Daoy (cell line): Measurements from ENCODE around the gene ABHD16A. TPM values are rescaled to one million over a fixed set of nuclear protein-coding genes. Genes with fewer than 3 reads are reported as not detected.

Experiments used
- DNase-seq: peaks from one replicate; pipeline ENCODE4 v3.0.0-alpha.2; 2015; ENCODE audit warnings: low read depth
- total RNA-seq: library from RNA; depleted of rRNA; stranded (reverse); fragments of >200 nt; shearing (Covaris generic); gene quantifications from 2 replicates; pipeline ENCODE4 v1.2.3, GENCODE V29; 2014

The ABHD16A gene
- total RNA-seq, 1 experiment from 2014 or later, result 64.4 TPM

DNA sequence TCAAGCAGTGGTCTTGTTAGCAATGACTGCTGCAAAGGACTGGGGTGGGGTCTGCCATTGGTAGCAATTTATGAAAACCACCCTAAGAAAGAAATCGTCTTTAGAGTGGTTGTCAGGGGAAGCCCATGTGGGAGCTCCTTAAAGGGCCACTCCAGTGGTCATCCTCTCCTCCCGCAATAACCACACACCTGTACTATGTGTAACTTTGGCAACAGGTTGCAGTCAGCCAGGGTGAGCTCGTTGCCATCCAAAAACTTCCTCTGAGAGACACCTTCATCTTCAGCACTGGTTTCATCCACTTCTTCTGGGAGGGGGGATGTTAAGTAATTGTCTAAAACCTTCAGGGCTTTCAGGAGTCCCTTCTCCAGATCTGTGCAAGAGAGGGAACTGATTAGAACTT, 28.9 kb upstream of the ABHD16A start:
- DNase-seq, result no peak

DNA sequence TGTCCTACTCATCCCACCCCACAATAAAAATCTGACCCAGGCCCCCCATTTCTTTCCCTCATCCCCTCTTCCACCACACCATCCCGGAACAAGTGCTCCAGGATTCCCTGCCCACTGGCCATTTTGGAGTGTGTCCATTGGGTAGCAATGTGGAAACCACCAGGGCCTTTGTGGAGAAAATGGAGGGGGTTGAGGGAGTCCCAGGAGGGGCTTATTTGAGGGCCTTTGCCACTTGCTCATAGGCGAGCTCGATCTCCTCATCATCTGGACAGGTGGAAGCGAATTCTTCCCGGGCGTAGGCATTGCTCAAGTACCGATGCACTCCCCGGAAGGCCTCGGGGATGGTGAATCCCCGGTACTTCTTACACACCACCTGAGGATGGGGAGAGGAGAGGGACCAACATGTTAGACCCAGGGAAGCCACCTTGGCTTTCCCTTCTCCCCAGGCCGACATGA, 27.5 kb upstream of the ABHD16A start:
- DNase-seq, result no peak

DNA sequence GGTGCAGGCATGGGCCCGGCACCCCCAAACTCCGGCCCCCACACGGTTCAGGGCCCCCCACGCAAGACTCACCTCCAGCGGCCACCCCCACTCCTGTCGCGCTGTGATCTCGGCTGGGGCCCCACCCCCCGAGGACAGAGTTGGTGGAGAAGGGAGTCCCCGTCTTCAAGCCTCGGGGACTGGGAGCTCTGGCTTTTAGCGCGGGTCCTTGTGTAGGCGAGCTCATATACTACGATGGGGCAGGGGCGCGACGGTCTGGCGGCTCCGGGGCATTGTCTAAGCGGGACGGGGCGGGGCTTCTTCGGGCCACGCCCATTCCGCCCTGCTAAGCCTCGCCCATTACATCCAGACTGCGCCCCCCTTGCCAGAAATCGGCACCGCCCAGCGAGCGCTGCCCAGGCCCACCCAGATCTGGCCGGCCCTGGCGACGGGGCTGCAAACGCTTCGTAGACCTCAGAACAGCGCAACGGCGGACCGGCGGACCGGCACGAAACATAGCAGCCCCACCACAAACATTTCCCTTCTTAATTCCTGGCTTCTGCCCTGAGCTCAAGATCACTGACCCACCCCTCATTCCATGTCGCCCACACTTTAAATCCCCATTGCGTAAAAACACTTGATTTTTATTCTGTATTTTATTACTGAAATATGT, 27.0 kb upstream of the ABHD16A start:
- DNase-seq, result peak; percentile 95

DNA sequence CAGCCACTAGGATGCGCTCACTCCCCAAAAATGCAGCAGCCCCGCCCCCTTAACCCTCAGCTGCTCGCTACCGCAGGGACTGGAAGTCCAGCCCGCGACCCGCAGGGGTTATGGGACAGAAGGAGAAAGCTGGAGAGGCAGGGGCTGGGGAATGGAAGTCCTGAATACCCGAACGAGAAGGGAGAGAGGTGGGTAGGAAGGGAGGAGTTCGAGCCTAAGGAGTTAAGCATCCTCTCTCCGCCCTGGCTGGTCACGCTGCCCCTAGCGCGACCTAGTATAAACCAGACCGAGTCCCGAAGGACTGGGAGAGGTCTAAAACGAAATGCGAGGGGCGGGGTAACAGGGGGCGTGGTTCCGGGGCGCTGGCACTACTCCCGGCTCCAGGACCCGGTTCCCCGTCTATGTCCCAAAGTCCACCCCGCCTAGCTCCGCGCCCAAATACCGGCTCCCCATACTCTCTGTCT, 26.4 kb upstream of the ABHD16A start:
- peak; percentile 93 for DNase-seq

DNA sequence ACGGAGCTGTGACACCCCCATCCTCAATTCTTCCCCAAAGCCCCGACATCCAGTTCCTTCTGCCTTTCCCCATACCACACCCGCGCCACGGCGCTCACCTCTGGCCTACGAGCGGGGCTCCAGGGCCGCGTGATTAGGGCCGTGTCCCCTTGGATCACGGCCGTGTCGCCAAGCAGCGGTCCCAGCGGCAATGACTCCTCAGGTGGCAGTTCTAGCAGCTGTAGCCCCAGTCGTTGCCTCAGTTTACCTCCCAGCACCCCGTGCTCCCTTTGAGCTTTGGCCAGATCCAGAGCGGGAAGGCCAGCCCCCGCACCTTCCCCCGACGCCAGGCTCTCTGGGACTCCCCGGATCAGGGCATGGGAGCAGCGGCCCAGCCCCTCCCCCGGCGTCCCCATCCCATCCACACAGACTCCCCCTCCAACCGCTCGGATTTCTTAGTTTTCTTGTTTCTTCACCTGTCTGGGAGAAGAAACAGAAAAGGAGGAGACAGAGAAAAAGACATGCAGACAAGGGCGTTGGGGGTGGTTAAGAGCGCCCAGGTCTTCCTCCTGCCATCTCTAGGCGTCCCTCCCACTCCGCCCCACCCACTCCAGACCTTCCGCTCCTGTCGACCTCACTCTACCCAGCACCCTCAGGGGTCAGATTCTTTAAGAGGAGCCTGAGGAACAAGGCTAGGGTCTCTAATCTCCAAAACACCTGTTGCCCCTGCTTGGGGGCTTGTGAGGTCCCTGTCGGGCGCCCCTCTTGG, 25.8 kb upstream of the ABHD16A start, which contains the start of gene DDAH2:
DDAH2 (minus strand) TSS at position 533 of the 748 bp plus-strand sequence; CDS start at position 395, 138 bp downstream.
- no peak for DNase-seq

DNA sequence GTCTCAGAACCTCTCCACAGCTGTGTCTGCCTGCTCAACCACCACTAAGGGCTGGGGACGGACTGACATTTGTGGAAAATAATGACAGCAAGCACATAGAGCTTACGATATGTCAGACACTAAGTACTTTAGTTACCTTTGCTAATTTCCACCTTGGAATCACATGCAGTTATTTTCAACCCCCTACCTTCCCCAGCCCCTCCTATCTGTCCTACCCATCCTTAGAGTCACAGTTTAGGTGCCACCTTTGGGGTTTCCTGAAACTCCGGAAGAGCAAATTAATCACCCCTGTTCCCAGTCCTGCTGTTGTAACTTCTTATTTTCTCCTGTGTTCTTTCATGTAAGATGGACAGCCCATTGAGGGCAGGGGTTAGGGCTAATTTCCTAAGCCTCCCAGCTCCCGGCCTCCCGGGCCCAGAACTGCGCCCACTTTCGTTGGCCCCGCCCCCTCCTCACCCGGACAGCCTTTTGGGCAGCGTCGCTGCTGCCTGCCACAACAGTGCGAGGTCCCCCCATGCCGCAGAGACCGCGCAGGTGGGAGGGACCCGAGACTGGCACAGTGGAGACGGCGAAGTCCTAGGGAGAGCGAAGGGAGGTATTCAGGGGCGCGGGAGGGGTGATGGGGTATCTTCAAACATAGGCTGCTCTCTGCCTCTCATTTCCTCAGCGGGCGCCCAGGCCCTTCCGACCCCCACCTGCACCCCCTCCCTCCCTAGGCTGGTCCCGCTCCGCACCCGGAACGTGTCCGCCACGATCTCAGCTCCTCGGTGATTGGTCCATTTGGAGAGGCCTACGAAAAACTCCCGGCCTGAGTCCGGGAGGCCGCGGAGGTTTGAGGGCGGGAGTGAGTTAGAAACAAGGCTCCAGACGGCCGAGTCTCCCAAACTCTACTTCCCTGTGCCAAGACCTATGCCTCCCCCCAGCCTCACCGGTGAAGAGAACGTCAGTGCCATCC, 24.9 kb upstream of the ABHD16A start:
- DNase-seq, result no peak

DNA sequence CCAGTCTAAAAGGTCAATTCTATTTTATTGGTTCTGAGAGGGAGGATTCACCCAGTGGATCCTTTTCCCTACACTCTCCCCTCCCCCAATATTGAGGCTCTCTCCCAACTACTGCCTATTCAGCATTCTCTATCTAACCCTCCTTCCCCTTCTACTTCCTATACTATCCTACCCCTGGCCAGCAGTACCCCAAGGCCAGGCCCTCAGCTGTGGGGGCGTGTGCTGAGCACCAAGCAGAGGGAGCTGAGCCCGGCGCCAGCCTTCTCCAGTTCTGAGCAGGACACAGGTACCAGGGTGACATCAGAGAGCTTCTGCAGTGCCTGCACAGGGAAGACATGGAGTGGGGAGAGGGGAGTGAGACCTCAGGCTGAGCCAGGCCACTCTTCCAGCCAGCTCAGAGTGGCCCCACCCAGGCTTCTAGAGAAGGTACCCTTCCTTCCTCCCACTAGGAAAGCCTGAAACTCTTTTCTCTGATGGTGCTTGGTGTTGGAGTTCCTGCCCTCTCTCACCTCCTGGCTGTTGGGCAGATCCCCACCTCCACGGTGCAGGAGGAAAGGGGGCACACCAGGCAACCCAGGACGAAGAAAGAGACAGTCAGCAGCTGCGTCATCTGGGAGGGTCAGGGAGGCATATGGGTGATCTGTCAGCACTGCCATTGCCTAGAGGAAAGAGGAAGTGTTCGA, 24.1 kb upstream of the ABHD16A start:
- no peak for DNase-seq

DNA sequence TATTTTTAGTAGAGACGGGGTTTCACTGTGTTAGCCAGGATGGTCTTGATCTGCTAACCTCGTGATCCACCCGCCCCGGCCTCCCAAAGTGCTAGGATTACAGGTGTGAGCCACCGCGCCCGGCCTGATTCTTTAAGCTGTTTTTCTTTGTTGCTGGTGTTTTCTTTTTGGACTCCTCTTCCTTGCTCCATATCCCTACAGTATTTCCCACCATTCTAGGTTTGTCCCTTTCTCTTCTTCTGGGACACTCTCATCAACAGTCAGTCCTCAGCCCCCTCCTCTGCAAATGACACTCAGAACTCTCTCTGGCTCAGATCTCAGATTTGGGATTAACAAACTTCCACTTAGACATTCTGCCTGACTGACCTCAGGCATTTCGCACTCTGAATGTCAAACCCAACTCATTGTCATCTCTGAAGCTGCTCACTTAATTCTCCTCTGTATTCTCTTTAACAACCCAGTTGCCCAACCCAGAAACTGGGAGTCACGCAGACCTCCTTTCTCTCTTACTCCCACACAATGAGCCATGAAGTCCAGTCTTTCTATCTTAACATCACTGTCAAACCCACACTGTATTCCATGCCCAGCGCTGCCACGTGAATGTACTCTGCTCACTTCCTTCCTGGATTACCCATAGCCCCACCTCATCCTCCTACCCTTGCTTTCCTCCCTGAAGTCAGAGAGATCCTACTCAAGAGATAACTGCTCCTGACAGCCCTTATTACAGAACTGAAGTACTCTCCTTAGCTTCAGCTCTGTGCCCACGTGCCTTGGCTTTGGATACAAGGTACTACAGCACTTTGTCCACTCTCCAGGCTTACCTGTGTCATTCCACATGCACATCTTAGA, 22.6 kb upstream of the ABHD16A start:
- no peak for DNase-seq

DNA sequence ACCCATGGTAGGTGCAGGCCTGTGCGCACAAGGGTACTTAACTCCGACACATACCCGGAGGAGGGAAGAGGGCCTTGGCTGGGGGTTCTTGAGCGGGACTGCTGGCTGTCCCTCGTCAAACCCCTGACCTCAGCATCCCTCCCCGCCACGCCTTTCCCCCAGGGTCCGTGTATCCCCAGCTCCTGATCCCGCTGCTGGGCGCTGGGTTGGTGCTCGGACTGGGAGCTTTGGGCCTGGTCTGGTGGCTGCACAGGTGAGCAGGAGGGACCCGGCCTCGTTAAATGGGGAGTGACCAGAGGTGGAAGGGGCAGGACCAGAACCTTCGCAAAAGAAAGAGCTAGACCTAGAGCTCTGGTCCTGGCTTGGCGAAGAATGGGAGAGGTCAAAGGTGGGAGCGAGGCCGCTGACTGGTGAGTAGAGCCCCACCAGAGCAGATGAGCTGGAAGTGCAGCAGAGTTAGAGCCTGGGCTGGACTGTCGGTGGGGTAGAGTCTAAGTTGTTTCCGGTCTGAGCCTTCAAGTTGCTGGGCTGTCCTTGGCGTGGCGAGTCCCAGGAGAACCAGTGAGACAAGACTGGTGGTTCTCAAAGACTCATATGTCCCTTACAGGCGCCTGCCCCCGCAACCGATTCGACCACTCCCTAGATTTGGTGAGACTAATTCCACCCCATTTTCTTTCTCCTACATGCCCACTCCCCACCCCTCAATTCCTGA, 21.0 kb upstream of the ABHD16A start:
- no peak for DNase-seq

DNA sequence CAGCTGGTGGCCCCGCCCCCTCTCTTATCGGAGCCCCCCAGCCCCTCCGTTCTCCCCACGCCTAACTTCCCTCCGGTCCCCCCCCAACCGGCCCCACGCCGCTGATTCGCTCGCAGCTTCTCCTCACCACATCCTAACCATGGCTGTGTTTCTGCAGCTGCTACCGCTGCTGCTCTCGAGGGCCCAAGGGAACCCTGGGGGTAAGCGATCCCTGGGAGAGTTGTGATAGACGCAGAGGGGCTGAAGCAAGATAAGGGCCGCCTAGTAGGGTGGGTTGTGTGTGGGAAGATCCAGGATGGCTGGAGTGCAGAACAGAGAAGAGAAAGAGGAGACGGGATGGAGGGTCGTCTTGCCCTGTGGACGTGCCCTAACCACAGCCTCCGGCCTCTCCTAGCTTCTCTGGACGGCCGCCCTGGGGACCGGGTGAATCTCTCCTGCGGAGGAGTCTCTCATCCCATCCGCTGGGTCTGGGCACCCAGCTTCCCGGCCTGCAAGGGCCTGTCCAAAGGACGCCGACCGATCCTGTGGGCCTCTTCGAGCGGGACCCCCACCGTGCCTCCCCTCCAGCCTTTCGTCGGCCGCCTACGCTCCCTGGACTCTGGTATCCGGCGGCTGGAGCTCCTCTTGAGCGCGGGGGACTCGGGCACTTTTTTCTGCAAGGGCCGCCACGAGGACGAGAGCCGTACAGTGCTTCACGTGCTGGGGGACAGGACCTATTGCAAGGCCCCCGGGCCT, 20.3 kb upstream of the ABHD16A start, which contains the start of gene MPIG6B:
MPIG6B (plus strand) TSS at position 129 of the 735 bp plus-strand sequence; CDS start at position 140, 11 bp downstream.
- DNase-seq, result no peak

DNA sequence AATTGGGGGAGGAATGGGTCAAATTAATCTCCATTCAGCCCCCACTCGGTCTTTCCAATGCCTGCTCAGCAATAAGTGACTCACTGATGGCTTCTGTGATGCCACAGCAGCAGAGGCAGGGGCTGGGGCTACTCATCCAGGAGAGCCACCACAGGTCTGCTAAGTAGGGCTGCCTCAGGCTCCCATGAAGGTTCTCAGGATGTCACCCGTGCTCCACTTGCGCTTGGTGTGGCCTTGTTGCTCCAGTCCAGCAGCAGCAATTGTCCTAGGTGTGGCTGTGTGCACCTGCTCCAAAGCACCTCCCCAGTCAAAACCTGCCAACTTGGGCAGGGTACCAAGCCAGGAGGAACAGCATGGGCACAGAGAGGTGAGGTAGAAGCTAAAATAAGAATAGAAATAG, 19.0 kb upstream of the ABHD16A start:
- no peak for DNase-seq

DNA sequence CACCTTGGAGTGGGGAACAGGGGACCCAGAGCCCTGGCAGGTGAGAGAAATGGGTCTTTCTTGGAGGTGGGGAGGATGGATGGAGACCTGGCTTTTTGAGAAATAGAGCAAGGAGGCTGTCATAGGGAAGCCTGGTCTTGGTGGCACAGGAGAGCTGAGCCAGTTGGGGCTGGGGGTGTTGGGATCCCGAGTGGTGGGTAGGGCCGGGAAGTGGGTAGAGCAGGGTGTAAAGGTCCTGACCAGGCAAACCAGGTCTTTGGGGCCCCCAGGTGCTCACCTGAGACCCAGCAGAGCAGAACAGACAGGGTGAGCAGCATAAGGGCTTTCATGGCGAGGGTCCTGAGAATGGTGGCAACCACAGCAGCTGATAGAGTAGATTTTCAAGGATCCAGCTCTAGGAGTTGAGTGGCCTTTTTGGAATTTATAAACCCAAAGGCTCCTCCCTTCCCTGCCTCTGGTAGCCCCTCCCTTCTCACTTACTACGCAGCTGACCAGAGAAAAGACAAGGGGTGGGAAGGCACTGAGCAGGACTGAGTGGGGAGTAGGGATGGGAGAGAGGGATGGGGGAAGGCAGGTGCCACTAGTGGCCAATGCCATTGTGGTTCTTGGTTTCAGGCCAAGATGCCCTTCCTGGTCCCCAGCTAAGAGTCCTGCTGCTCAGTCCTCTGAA, 18.4 kb upstream of the ABHD16A start, which contains the start of gene LY6G6C:
LY6G6C (minus strand) TSS at position 396 of the 670 bp plus-strand sequence; CDS start at position 329, 67 bp downstream.
- DNase-seq, result no peak

DNA sequence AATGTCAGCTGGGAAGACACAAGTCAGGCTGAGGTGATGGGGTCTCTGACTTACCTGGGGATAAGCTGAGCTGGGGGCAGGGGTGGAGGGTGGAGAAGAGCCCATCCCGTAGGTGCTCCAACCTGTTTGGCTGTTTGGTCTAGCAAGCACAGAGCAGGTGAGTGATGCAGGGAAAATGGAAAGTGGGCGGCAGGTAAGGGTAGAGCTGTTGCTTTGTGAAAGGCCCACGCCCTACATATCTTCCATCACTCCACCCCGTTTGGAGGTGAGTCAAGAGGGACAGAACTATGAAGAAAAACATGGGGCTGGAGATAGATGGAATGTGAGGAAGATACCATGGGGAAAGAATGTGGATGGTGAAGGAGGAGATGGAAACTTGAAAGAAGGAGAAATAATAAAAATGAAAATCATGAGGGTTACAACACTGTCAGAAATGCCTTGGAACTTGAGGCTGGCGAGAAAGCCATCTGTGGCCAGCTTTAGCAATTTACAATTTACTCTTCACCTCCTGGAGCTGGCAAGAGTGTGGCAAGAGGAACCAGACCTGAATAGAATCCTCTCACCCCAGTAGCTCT, 17.2 kb upstream of the ABHD16A start:
- DNase-seq, result no peak

DNA sequence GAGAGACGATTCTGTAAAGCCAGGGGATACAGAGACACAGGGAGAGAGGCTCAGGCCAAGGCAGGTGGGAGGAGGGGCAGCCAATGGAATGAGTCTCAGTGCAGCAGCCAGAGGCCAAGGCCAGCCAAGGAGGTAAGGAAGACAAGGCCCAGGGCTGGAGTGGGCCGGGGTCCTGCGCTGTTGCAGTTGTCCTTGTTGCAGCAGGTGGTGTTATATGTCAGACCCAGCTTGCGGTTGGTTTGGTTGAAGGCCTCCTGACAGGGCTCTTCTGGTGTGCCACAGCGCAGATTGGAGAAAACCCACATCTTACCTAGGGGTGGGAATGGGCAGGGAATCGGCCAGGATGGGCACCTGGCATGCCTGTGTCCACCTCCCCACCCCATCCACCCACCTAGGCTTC, 15.9 kb upstream of the ABHD16A start:
- no peak for DNase-seq

DNA sequence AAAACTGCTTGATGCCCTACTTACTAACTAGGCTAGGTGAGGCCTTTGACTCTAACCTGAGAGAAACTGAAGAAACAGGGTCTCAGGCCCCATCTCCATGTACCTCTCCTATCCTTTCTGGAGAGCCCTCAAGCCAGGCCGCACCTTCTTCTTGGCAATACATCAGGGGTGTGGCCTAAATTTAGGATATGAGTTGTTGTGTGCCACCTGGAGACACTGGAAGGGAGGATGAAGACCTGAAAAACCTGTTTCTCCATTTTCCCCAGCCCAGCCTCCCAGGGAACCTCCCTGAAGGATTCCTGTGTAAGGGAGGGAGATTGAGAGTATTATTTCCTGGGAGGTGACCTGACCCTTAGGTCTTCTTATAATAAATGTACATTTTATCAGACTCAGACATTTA, 15.1 kb upstream of the ABHD16A start:
- DNase-seq, result no peak

DNA sequence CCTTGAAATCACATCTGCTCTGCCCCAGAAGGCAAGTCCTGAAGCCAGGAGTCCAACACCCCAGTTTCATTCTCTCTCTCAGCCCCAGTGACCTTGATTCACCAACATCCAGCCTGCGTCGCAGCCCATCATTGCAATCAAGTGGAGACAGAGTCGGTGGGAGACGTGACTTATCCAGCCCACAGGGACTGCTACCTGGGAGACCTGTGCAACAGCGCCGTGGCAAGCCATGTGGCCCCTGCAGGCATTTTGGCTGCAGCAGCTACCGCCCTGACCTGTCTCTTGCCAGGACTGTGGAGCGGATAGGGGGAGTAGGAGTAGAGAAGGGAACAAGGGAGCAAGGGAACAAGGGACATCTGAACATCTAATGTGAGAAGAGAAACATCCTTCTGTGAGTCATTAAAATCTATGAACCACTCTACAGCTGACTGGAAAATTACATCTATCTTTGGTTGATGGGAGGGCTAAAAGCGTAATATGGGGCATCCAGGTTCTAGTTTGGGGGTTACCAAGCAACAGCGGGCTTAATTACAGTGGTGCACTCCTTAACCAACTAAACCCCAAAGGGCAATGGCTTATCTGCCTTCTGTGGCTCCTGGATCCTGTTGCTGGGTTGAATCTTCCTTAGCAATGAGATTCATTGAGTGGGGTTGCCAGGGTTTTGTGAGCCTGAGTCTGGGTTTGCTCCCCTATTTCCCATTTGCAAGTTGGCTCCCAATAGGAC, 14.5 kb upstream of the ABHD16A start:
- no peak for DNase-seq
